HCT116 (cell line): ENCODE data around the gene GNB1.

Source experiments
- EZH2 ChIP-seq: fragments of 200-600 bp; sonication (generic); IDR thresholded peaks from 2 replicates; pipeline ENCODE4 v1.6.1; 2017; ENCODE audit warnings: antibody characterized with exemption, mixed run types
- POLR2A ChIP-seq: IDR thresholded peaks from 2 replicates; pipeline ENCODE4 v1.7.0; 2011; ENCODE audit warnings: borderline replicate concordance; ENCODE audit not compliant: insufficient read depth, insufficient read length; ENCODE audit errors: extremely low read depth

DNA sequence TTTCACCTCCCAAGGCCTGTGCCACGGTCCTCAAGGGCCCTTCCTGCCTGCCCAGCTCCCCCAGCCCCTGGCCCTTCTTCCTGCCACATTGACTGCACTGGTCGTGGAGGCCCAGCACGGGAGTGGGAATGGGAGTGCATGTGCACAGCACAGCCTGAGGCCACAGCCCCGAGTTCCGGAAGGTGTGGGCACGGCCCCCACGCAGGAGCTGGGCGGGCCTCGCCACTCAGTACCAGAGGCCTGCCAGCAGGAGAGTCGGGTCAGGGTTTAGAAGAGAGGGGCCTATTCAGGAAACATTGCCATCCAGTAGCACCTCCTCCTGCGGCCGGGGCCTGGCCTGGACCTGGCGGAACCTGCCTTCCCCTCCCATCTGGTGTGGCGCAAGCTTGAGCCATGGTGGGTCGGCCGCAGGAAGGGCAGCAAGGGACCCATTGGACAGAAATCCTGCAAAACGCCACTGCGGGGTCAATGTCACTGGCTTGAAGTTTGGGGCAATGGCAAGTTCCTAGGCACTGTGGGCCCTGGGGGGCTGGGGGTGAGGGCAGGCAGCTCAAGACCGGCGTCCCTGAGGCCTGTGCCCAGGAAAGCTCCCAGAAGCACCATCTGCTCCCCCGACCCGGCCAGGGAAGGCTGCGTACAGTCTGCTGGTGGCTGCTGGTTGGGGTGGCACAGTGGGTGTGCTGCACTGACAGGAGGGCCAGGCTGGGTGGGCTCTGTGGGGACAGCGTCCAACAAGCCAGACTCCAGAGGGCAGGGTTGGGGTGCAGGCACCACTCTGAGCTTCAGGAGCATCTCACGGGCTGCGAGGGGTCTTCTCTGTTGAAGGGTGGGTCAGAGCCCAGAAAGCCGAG lies 29.9 kb upstream of the GNB1 start:
- no peak for TF ChIP-seq POLR2A
- no peak for TF ChIP-seq EZH2
